Activated naive CD4-positive, alpha-beta T cell treated with anti-CD3 and anti-CD28 coated beads, Interleukin-2, amount 50 U/mL, for 16 hours (primary cell): ENCODE data around the gene SLC46A1.
"Not testable (repeated sequence)": the region's sequence is repeated elsewhere in the genome, so short reads cannot be mapped to it uniquely, and the experiment has no call there.

Experiments used
- DNase-seq: peaks from one replicate; pipeline ENCODE4 v3.0.0-alpha.2; 2020

Gene SLC46A1

DNA sequence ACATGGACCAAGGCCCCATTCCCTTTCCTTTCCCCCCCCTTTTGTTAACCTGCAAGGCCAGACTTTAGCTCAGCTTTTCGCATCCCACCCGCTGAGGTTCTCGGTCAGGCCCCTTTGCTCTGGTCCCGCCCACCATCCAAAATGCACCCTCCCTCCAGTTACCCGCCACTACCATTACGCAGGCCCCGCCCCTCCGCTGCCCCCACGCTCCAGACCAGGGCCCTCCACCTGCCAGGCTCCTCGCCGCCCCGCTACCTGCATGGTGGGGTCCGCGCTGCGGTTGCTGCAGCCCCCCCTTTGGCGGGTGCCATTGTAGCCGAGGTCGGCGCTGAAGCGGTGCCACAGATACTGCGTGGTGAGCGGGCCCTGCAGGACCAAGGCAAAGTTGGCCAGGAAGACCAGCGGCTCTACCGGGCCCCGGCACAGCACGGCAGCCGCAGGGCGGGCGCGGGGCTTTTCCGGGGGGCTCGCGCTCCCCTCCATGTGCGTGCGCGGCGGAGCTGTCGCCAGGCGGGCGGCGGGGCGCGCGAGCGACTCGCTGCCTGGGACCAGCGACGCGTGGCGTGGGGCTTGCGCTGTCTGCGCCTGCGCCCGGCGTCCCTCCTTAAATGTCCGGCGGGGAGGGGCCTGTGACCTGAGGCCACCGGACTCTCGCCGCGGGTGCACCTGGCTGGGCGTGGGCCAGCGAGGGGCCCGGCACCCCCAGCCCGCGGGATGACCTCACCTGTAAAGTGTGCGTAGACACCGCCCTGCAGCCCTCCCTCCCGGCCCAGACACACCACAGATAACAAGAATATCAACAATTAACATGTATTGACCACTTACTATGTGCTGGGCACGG, at the start of gene SLC46A1:
SLC46A1 (minus strand) TSS at position 581 of the 841 bp plus-strand sequence; CDS start at position 483, 98 bp downstream.
- peak; percentile 69 for DNase-seq

DNA sequence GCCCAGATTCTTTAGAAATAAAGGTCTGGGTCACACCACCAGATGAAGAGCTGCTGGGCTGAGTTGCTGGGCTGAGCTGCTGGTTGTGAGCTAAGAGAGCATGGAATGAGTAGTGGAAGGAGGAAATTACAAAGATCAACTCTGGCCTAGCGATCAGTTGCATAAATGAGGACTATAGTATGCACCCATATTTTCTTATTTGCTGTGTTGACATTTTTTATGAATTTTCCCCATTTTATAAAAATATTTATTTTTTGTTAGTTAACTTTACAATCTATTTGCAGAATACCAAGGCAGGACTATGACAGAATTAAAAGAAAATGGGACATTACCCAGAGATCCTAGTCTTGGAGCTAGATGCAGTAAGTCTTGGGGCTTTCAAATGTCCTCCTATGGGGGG, 43.8 kb upstream of the SLC46A1 start:
- DNase-seq: no peak

DNA sequence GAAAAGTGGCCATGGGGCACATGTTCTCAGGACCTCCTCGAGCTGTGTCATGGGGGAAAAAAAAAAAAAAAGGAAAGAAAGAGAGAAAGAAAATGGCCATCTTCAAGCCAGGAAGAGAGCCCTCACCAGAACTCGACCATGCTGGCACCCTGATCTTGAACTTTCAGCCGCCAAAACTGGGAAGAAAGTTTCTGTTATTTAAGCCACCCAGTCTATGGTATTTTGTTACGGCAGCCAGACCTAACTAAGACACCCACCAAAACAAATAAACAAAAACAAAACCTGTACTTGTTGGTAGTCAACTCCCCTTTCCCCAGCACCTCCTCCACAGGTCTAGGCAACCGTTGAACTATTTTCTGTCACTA, 41.4 kb upstream of the SLC46A1 start:
- DNase-seq: no peak

DNA sequence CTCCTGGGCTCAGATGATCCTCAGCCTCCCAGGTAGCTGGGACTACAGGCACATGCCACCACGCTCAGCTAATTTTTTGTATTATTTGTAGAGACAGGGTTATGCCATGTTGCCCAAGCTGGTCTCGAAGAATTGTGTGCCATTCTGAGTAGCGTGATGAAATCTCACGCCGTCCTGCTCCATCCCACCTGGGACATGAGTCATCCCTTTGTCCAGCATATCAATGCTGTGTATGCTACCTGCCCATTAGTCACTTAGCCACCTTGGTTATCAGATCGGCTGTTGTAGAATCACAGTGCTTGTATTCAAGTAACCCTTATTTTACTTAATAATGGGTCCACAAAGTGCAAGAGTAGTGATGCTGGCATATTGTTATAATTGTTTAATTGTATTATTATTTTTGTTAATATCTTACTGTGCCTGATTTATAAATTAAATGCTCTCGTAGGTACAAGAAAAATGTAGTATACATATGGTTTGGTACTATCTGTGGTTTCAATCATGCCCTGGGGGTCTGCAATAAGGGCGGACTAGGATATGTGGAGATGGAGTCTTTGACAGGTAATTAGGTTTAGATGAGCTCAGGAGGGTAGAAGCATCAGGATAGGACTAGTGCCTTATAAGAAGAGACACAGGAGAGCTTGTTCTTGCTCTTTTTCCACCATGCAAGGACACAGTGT, 40.8 kb upstream of the SLC46A1 start:
- no peak for DNase-seq

DNA sequence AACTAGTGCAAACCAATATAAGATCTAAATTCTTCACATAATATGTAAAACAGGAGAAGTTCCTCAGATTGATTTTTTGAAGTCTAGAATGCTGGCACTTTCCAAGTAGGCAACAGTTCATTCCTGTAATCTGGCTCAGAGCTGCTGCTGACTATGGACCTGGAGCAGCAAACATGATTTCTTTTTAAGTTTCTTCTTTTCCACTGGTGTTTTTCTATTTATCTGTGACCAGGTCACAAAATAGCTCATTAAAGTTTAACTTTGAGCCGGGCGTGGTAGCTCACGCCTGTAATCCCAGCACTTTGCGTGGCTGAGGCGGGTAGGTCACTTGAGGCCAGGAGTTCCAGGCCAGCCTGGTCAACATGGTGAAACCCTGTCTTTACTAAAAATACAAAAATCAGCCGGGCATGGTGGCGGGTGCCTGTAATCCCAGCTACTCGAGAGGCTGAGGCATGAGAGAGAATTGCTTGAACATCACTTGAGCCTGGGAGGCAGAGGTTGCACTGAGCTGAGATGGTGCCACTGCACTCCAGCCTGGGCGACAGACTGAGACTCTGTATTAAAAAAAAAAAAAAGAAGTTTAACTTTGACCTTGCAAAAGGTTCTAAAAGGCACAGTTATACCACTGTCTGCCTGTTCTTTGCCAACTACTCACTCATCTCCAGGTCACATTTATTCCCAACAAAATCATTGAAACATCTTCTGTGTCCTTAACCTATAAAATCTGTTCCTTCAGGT, 38.1 kb upstream of the SLC46A1 start:
- DNase-seq: no peak

DNA sequence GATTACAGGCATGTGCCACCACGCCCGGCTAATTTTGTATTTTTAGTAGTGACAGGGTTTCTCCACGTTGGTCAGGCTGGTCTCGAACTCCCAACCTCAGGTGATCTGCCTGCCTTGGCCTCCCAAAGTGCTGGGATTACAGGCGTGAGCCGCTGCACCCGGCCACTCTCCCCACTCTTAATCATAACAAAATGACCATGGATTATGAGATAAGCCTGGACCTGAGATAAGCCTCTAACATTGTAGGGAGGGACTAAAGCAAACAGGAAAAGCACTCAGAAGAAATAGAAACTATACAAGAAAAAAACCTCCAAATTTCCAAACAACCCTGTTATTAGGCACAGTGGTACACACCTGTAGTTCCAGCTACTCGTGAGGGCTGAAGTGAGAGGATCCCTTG, 28.3 kb upstream of the SLC46A1 start:
- DNase-seq: not testable (repeated sequence)

DNA sequence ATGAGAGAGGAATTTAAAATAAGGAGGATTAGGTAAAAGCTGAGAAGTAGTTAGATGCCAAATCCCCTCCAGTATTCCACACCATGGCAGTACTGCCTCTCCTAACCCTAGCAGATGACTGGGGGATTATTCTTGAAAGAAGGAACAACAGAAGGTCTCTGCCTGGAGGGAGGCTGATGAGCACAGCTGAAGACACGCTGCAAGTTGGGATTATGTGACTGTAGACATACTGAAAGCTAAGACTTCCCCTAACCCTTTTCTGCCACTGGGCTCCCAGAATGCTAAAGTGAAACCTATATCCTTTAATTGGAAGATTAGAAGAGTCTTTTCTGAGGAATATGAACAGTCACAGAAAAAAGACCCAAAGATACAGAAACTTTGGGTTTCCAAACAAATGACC, 27.7 kb upstream of the SLC46A1 start:
- DNase-seq: no peak

DNA sequence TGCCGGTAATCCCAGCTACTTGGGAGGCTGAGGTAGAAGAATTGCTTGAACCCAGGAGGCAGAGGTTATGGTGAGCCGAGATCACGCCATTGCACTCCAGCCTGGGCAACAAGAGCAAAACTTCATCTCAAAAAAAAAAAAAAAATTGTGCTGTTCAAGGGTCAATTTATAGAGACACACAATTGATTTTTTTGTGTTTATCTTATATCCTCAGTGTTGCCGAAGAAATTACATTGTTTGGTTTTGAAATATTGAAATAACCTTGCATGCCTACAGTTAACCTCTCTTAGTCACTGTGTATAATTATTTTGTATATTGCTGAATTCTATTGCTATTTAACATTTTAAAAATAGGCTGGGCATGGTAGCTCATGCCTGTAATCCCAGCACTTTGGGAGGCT, 22.0 kb upstream of the SLC46A1 start:
- DNase-seq: not testable (repeated sequence)

DNA sequence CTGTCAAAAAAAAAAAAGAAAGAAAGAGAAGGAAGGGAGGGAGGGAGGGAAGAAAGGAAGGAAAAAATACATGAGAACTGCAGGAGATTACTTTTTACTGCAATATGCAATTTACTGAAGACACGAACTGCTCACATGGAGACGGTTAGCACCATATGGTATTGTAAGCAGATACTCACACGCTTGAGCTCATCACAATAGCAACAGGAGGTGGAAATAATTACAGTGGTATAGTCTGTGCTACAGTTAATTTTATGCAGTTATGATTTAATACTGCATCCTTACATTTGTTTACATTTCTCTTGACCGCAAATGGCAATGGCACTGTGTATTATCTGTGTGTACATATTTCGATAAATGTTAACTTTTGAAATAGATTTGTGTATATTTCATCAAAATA, 21.4 kb upstream of the SLC46A1 start:
- DNase-seq: no peak

DNA sequence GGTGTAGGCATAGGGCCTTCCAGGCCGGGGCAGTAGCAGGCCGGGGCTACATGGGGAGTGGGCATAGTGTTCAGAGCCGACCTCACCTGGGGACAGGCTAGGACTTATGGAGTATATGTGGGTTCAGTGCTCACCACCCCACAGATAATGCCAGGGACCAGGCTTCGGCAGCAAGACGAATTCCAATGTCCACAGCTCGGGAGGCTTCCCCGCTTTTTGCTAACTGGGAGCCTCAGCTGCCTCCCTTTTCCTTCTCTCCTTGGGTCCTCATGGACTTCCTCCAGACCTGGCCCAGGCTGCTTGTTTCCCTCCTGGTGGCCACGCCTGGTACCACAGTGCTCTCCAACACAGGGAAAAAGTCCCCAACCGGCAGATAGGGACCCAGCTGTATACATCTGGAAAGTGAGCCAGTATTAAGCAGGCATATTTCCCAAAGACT, 20.1 kb upstream of the SLC46A1 start:
- no peak for DNase-seq

DNA sequence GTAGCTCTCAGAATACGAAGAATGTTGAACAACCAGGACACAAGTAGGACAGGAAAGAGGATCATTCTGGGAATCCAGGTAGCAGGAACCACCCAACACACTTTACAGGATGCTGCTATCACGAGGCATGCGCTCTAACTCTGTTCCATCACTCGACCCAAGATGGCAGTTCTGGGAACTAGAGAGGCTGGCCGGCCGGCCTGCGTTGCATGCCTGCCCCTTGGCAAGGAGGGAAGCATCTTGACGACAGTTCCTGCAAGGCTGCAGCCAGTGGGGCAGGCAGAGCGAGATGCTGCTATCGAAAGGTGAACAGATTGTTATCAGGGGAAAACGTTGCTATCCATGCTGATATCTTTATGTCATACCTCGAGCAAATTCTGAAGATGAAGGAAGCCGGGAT, 19.2 kb upstream of the SLC46A1 start:
- DNase-seq: no peak

DNA sequence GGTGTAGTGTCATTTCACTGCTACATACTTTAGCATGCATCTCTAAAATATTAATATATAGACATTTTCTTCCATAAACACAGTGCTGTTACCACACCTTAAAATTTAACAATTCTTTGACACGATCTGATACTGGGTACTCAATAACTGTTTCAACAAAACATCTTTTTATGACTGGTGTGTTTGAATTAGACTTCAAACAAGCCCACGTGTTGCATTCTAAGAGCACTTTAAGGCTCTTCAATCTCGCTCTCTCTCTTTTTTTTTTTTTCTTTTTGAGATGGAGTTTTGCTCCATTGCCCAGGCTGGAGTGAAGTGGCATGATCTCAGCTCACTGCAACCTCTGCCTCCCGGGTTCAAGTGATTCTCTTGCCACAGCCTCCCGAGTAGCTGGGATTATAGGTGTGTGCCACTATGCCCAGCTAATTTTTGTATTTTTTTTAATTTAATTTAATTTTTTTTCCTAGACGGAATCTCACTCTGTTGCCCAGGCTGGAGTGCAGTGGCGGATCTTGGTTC, 15.8 kb upstream of the SLC46A1 start:
- no peak for DNase-seq

DNA sequence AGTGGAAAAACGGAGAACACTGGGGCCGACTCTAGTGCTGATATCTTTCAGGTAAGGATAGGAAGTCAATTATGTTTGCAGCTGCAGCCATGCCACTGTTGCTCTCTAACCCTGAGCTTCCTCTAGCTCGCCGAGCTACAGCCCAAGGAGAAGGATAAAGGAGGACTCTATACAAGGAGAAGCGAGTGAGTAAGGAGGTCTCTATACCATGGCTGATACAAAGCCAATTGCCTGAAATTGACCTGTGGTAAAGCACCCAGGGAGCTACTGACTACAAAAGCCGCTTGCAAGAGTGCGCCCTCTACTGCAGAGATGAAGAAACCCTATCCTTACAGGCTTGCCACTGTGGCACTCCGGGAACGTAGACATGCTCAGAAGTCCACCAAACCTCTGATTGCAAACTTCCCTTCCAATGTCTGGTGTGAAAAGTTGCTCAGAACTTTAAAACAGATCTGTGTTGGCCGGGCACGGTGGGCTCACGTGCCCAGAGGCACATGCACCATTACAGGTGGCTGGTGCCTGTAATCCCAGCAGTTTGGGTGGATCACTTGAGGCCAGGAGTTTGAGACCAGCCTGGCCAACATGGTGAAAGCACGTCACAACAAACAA, 10.8 kb upstream of the SLC46A1 start:
- peak; percentile 55 for DNase-seq

DNA sequence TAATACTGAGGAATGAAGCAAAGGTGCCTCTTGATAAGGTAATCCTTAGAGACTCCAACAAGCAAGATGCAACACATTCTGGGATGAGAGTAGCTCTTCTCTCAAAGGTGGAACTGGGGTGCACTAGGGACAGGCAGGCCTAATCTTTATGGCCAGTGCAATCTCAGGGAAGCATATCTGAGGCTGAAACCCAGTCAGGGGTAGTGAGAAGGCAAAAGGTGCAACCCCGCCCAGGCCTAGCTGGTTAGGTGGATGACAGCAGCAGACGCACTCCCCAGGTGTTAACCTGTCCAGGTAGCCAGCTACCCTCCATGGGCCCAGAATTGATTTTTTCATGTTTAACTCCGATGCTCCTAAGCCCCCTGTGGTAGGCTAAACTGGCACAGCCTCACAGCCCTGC, 9.9 kb upstream of the SLC46A1 start:
- no peak for DNase-seq

DNA sequence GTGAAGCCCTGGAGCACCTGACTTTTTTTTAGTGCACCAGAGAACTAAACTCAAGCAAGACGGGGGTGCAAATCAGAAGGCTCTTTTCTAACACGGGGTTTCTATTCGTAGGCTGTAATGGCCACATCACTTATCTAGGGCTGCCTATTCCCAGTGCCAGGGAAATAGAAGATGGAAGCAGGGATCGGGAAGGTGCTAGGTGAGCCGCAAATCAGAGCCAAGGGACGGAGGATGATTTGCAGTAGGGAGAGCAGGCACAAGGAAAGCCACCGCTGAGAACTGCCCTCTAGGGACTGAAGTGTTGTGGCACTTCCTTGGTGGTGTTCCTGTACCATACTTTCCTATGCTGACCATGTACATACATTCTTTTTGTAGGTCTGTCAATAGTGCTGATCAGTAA, 7.8 kb upstream of the SLC46A1 start:
- no peak for DNase-seq

DNA sequence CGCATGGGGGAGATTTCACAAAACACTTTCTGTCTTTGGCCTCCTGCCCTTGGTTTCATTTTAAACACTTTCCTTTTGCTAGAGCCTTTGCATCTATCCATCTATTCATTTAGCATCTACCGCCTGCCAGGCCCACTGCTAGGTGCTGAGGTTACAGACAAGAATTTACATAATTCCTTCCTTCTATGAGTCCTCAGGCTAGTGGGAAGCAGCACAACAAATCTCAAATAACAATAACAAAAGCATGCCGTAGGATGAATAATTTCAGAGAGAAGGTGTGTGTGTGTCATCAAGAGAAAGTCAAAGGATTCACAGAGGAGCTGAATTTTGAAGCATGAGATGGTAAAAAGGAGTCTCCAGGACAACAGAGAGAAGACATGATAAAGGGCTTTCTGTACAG, 6.1 kb upstream of the SLC46A1 start:
- no peak for DNase-seq

DNA sequence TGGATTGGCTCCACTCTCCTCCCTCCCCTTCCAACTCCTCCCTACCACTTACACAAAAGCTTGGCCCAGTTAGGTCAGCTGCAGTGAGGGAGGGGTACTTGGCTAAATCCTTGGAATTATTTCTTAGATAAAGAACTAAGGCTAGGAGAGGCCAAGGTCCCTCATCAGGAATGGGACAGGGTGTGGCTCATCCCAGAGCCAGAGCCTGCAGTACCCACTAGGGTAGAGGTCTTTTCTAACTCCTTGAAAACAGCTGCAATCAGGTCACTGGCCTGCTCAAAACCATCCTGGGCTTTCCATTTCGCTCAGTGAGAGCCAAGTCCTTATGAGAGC, 1.9 kb upstream of the SLC46A1 start:
- DNase-seq: no peak

DNA sequence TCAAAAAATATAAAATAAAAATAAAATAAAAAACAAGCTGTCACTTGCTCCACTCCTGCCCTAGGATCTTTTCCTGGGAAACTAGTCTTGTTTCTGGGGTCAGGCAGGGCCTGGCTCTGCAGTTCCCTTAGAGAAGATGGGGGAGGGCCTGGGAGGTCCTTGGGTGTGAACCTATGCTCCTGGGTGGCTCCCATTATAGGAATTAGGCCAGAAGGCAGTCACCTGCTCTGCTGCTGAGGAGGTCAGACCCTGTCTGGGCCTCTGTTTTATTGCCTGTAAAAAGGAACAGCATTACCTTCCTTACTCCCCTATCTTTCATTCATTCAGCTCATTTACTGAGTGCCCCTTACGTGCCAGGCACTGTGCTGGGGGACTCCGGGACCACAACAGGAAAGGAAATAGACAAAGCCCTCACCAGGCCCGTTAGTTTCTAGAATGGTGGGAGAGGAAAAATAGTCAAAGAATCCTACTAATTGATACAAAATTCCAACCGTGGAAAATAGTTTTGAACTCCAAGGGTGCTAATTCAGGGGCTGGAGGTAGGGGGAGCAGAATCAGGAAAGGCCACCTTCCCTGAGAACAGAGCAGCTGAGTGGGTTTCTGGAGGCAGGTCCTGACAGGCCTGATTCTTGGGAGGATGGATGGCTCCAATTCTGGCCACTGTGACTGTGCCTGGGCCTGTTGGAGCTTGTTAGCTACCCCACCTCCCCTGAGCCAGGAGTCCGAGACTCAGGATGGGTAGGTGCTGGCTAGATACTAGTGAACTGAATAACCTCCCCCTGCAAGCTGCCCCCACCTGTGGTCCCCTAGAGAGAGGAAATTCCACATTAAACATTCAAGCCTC, 1.3 kb upstream of the SLC46A1 start:
- DNase-seq: no peak

DNA sequence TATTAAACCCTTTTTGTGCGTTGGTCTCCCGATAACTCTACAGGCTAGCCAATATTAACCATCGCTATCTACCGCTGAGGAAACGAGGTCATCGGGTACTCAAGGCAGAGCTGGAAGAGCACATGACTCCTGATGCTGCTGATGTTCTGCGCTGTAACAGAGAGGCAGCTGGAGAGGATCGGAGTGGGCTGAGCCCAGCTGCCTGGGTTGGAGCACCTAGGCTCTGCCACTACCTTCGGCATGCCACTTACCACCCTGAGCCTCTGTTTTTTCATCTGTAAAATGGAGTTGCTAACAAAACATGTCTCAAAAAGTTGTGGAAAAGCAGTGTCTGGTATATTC, 432 bp upstream of the SLC46A1 start:
- no peak for DNase-seq

DNA sequence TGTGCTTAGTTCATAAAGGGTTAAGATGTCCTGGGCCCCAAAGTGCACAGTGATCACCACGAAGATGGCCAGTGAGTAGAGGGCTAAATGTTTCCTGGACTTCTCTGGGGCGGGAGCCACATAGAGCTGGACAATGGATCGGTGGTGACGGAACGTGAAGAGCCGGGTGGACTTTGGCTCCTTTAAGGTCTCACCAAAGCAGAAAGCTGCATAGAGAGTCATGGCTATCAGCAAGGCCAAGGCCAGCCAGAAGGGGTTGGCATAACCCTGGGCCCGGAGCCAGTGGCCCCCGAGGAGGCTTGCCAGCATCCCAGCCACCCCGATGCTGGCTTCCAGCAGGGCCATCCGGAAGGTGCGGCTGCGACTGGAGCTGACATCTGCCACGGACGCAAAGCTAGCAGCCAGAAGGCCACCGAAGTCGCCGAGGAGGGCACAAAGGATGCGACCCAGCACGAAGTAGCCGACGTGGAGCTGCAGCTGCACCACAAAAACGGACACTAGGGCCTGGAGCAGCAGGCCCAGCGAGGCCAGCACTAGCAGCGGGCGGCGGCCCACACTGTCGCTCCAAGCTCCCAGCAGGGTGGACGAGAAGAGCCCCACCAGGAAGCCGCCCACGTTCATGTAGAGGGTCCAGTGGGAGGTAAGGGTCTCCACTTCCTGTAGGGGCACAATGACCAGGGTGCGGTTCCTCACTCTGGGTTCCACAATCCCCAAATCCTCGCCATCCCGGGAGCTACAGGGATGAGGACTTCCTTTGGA, 1.0 kb downstream of the SLC46A1 start:
- no peak for DNase-seq

DNA sequence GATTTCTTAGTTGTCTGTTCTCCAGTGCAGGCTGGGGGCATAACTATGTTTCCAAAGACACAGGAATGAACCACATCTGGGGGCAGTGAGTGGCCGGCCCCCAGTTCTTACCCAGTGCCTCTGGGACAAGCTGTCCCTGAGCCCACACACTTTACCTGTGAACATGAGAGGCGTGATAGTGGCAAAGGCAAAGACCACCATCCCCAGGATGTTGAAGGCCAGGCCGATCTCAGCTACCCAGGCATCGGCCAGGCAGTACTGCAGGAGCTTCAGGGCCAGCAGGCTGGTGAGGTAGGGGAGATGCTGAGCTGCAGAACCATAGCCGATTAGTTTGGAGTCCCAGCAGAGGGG, 1.6 kb downstream of the SLC46A1 start:
- DNase-seq: no peak

DNA sequence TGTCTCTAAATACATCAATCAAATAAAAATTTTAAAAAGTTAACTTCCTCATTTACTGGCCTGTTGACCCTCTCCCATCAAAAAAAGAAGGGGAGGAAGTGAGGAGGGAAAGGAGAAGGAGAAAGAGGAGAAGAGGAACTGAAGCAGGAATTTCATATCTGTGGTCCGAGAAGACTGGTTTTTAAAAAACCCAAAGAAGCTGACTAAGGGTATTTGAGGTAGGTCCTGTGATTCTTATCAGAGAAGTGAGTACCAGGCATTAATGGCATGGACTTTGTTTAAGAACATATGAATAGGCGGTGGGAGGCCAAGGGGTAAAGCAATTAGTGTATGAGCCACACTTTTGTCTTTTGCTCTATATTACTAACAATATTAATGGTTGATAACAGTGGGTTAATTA, 2.0 kb downstream of the SLC46A1 start:
- DNase-seq: no peak
